HepG2 (cell line): Measurements from ENCODE around the gene SLC19A1. TPM values are rescaled to one million over a fixed set of nuclear protein-coding genes. Genes with fewer than 3 reads are reported as not detected.

ENCODE experiments used
- ATAC-seq: fragments of 200-7000 bp; cut with Tn5 transposase; 3 replicates; pipeline ENCODE4 v1.9.1; 2020; ENCODE audit warnings: mild to moderate bottlenecking, moderate library complexity
- BruUV-seq: library from RNA; stranded (reverse); fragments of 400-500 nt; replicated peaks from 2 replicates; lab custom pipeline; 2021; lab: Mats Ljungman, UMichigan
- CTCF ChIA-PET: fragments of 300-600 bp; formaldehyde crosslinking; extraction: SDS; loops from one replicate; lab custom pipeline; 2021; ENCODE audit warnings: low total read pairs, inconsistent platforms, low intra/inter-chr PET ratio; lab: Yijun Ruan, JAX
- POLR2A ChIA-PET: fragments of 350-600 bp; sonication (Branson Sonifier 250); formaldehyde crosslinking; loops from one replicate; lab custom pipeline; 2020; ENCODE audit warnings: antibody characterized with exemption, inconsistent platforms; lab: Yijun Ruan, JAX
- DNase-seq: peaks from one replicate; pipeline ENCODE4 v3.0.0-alpha.2; 2015; ENCODE audit warnings: low spot score
- FAIRE-seq: peaks from 3 replicates; lab custom pipeline; 2011; peaks lifted over from hg19 to GRCh38; lab: Jason Lieb, UNC
- H2AFZ ChIP-seq: one replicate; pipeline ENCODE4 v1.6.1; 2011; ENCODE audit warnings: low read length, inconsistent platforms
- H3K27ac ChIP-seq: fragments of 300-600 bp; 3 replicates; pipeline ENCODE4 v1.8.0; 2011; ENCODE audit warnings: mixed run types, mild to moderate bottlenecking, mixed read lengths, low read length, inconsistent platforms; ENCODE audit not compliant: insufficient read depth; ENCODE audit errors: extremely low read length
- H3K27me3 ChIP-seq, 2 experiments: fragments of 200-600 bp in 1 of 2; 2 replicates in 1 of 2; 3 replicates in 1 of 2; pipeline versions ENCODE4 v1.6.0 to v1.8.0; 2011; ENCODE audit warnings: low read length in 2 of 2, mild to moderate bottlenecking in 2 of 2, moderate library complexity in 2 of 2, inconsistent platforms in 1 of 2; ENCODE audit not compliant: insufficient read depth in 2 of 2, control insufficient read depth in 1 of 2
- H3K36me3 ChIP-seq, 2 experiments: fragments of 200-600 bp in 1 of 2; replicated peaks in 1 of 2; 2 replicates in 1 of 2; 3 replicates in 1 of 2; pipeline versions ENCODE4 v1.5.1 to v1.8.0; 2011; ENCODE audit warnings: low read length in 2 of 2, inconsistent platforms in 1 of 2; ENCODE audit not compliant: insufficient read depth in 2 of 2, control insufficient read depth in 1 of 2
- H3K4me1 ChIP-seq: 2 replicates; pipeline ENCODE4 v1.5.1; 2012; ENCODE audit warnings: low read length, inconsistent platforms; ENCODE audit not compliant: insufficient read depth
- H3K4me2 ChIP-seq: 2 replicates; pipeline ENCODE4 v1.6.0; 2011; ENCODE audit warnings: low read depth, low read length, inconsistent platforms
- H3K4me3 ChIP-seq, 3 experiments: fragments of 200-600 bp in 1 of 3; sonication (generic), shearing (Covaris generic) in 1 of 3; replicated peaks in 1 of 3; 2 replicates each; pipeline ENCODE4 v1.5.1; 2011 to 2016; ENCODE audit warnings: low read length in 3 of 3, inconsistent platforms in 2 of 3, low read depth in 2 of 3, mild to moderate bottlenecking in 2 of 3, control low read depth in 1 of 3, mixed read lengths in 1 of 3; ENCODE audit not compliant: insufficient read depth in 1 of 3
- H3K79me2 ChIP-seq: one replicate; pipeline ENCODE4 v1.6.1; 2011; ENCODE audit warnings: low read length, inconsistent platforms; ENCODE audit not compliant: insufficient read depth
- H3K9ac ChIP-seq: 2 replicates; pipeline ENCODE4 v1.6.0; 2011; ENCODE audit warnings: mild to moderate bottlenecking, low read depth, low read length, inconsistent platforms; ENCODE audit not compliant: insufficient read depth
- H3K9me3 ChIP-seq: 2 replicates; pipeline ENCODE4 v1.5.1; 2012; ENCODE audit warnings: mild to moderate bottlenecking, low read length
- H4K20me1 ChIP-seq: 2 replicates; pipeline ENCODE4 v1.6.0; 2011; ENCODE audit warnings: inconsistent platforms, mild to moderate bottlenecking, low read length, moderate library complexity; ENCODE audit not compliant: insufficient read depth
- DNMT3B ChIP-seq: conservative IDR thresholded peaks from 2 replicates; pipeline ENCODE4 v1.6.1; 2016; ENCODE audit warnings: missing biosample characterization, control low read depth
- FOXO4 ChIP-seq: sonication (generic); formaldehyde crosslinking; conservative IDR thresholded peaks from 2 replicates; pipeline ENCODE4 v1.8.1; 2023; ENCODE audit warnings: missing genetic modification reagents
- GTF2F1 ChIP-seq: fragments of 150-350 bp; IDR thresholded peaks from 2 replicates; pipeline ENCODE4 v1.6.1; 2014; ENCODE audit warnings: low read length
- HCFC1 ChIP-seq: fragments of 150-350 bp; IDR thresholded peaks from 2 replicates; pipeline ENCODE4 v1.6.1; 2014; ENCODE audit warnings: low read depth, low read length
- HNRNPK ChIP-seq: fragments of 200-400 bp; formaldehyde crosslinking; IDR thresholded peaks from 2 replicates; pipeline ENCODE4 v1.6.1; 2018; ENCODE audit warnings: low read length, low read depth, moderate library complexity, mild to moderate bottlenecking; ENCODE audit not compliant: poor library complexity, severe bottlenecking
- POLR2AphosphoS2 ChIP-seq: IDR thresholded peaks from 2 replicates; pipeline ENCODE4 v1.6.1; 2011; ENCODE audit warnings: low read depth, low read length, improper control_type of control experiment
- SP4 ChIP-seq: sonication (generic); formaldehyde crosslinking; IDR thresholded peaks from 2 replicates; pipeline ENCODE4 v1.8.1; 2023; ENCODE audit warnings: mild to moderate bottlenecking, missing genetic modification reagents
- XBP1 ChIP-seq: sonication (generic); formaldehyde crosslinking; IDR thresholded peaks from 2 replicates; pipeline ENCODE4 v1.5.0; 2020; ENCODE audit warnings: missing genetic modification reagents
- ZNF337 ChIP-seq: sonication (generic); formaldehyde crosslinking; IDR thresholded peaks from 2 replicates; pipeline ENCODE4 v1.5.1; 2020; ENCODE audit warnings: missing genetic modification reagents, low read depth, mild to moderate bottlenecking, borderline replicate concordance
- ZNF546 ChIP-seq: sonication (generic); formaldehyde crosslinking; conservative IDR thresholded peaks from 2 replicates; pipeline ENCODE4 v1.8.1; 2023; ENCODE audit warnings: mild to moderate bottlenecking, missing genetic modification reagents
- ZSCAN22 ChIP-seq: sonication (generic); formaldehyde crosslinking; IDR thresholded peaks from 2 replicates; pipeline ENCODE4 v1.4.0; 2020; ENCODE audit warnings: mild to moderate bottlenecking, missing genetic modification reagents
- WGBS: methylation state at CpG from one replicate; pipeline ENCODE4 v1.1.6; 2017; ENCODE audit warnings: low lambda C conversion rate; 5-methylcytosine and 5-hydroxymethylcytosine counted together
- in situ Hi-C: cut with HindIII; loops from 2 replicates; pipeline ENCODE4 v1.10.0; 2017; ENCODE audit warnings: low pct_unique_long_range_greater_than_20kb; ENCODE audit not compliant: extremely low pct_ligation_motif_present
- intact Hi-C: fragments of 100-400 bp; cut with micrococcal nuclease; formaldehyde crosslinking; loops from one replicate; pipeline ENCODE4 v1.10.0; 2022; ENCODE audit not compliant: unreplicated experiment
- polyA plus RNA-seq, 8 experiments: library from polyadenylated mRNA; depleted of rRNA in 3 of 8; stranded (reverse) in 7 of 8; unstranded in 1 of 8; fragments of >200 nt; fragmentation: Illumina TruSeq in 4 of 8; extraction: Trizol in 4 of 8; gene quantifications; 2 replicates each; pipeline versions ENCODE4 v1.2.1 to v1.2.3, GENCODE V29; 2011 to 2016; ENCODE audit warnings: low read depth in 4 of 8, missing spikeins in 1 of 8, mixed read lengths in 1 of 8; ENCODE audit not compliant: insufficient read depth in 1 of 8
- total RNA-seq, 5 experiments: library from RNA; depleted of rRNA; stranded (reverse); fragments of >200 nt; fragmentation: Illumina TruSeq; extraction: Trizol; gene quantifications; 2 replicates each; pipeline ENCODE4 v1.2.3, GENCODE V29; 2016; ENCODE audit warnings: low read depth in 1 of 5
- TF ChIP-seq, protein P1 (sequence below): sonication (generic); formaldehyde crosslinking; IDR thresholded peaks from 2 replicates; pipeline ENCODE4 v1.4.0; 2020; ENCODE audit warnings: missing genetic modification reagents, borderline replicate concordance
- TF ChIP-seq, protein P2 (sequence below): IDR thresholded peaks from 2 replicates; pipeline ENCODE4 v1.6.1; 2016; ENCODE audit warnings: missing compliant biosample characterization, missing genetic modification reagents, borderline replicate concordance
- TF ChIP-seq, protein P3 (sequence below): sonication (generic); formaldehyde crosslinking; conservative IDR thresholded peaks from 2 replicates; pipeline ENCODE4 v1.4.0; 2020; ENCODE audit warnings: missing genetic modification reagents
- TF ChIP-seq, protein P4 (sequence below): IDR thresholded peaks from 2 replicates; pipeline ENCODE4 v1.6.1; 2018; ENCODE audit warnings: missing genetic modification reagents, mild to moderate bottlenecking, missing compliant biosample characterization
- TF ChIP-seq, protein P5 (sequence below): sonication (generic); formaldehyde crosslinking; IDR thresholded peaks from 2 replicates; pipeline ENCODE4 v1.8.0; 2022; ENCODE audit warnings: mild to moderate bottlenecking, missing genetic modification reagents, moderate library complexity

Gene SLC19A1
- total and polyA plus RNA-seq, 2 of the 13 experiments (the other 11 are each of a cell fraction or from before 2014, with no cell fraction given): 21.8 to 23.0 TPM

DNA sequence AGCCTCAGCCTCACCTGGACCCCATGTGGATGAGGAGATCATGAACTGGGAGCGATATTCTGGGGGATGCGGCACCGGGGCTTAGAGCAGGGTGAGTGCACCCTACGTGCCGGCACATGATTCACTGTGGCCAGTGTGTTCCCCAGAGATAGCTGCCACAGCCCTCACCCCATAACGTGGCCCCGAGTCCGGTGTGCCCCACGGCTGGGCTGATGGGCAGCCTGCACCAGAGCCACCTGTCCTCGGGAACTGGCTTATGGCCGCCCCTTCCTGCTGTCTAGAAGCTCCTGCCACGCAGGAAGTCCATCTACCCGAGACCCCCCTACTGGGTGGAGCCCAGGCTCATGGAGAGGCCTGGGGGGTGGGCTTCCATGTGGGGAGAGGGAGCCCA, 39.1 kb upstream of the SLC19A1 start:
- TF ChIP-seq, protein P1, sequence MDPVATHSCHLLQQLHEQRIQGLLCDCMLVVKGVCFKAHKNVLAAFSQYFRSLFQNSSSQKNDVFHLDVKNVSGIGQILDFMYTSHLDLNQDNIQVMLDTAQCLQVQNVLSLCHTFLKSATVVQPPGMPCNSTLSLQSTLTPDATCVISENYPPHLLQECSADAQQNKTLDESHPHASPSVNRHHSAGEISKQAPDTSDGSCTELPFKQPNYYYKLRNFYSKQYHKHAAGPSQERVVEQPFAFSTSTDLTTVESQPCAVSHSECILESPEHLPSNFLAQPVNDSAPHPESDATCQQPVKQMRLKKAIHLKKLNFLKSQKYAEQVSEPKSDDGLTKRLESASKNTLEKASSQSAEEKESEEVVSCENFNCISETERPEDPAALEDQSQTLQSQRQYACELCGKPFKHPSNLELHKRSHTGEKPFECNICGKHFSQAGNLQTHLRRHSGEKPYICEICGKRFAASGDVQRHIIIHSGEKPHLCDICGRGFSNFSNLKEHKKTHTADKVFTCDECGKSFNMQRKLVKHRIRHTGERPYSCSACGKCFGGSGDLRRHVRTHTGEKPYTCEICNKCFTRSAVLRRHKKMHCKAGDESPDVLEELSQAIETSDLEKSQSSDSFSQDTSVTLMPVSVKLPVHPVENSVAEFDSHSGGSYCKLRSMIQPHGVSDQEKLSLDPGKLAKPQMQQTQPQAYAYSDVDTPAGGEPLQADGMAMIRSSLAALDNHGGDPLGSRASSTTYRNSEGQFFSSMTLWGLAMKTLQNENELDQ (CRISPR knock-in tag): no peak
- TF ChIP-seq HCFC1 (no peak), HNRNPK (no peak), ZNF337 (CRISPR knock-in tag) (no peak), ZSCAN22 (CRISPR knock-in tag) (no peak), DNMT3B (CRISPR knock-in tag) (no peak), XBP1 (no peak), GTF2F1 (no peak), SP4 (CRISPR knock-in tag) (no peak), ZNF546 (CRISPR knock-in tag) (no peak), FOXO4 (no peak), POLR2AphosphoS2 (no peak)
- TF ChIP-seq, protein P2, sequence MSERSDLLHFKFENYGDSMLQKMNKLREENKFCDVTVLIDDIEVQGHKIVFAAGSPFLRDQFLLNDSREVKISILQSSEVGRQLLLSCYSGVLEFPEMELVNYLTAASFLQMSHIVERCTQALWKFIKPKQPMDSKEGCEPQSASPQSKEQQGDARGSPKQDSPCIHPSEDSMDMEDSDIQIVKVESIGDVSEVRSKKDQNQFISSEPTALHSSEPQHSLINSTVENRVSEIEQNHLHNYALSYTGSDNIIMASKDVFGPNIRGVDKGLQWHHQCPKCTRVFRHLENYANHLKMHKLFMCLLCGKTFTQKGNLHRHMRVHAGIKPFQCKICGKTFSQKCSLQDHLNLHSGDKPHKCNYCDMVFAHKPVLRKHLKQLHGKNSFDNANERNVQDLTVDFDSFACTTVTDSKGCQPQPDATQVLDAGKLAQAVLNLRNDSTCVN (CRISPR knock-in tag): no peak
- TF ChIP-seq, protein P3, sequence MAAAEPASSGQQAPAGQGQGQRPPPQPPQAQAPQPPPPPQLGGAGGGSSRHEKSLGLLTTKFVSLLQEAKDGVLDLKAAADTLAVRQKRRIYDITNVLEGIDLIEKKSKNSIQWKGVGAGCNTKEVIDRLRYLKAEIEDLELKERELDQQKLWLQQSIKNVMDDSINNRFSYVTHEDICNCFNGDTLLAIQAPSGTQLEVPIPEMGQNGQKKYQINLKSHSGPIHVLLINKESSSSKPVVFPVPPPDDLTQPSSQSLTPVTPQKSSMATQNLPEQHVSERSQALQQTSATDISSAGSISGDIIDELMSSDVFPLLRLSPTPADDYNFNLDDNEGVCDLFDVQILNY (CRISPR knock-in tag): no peak
- TF ChIP-seq, protein P4, sequence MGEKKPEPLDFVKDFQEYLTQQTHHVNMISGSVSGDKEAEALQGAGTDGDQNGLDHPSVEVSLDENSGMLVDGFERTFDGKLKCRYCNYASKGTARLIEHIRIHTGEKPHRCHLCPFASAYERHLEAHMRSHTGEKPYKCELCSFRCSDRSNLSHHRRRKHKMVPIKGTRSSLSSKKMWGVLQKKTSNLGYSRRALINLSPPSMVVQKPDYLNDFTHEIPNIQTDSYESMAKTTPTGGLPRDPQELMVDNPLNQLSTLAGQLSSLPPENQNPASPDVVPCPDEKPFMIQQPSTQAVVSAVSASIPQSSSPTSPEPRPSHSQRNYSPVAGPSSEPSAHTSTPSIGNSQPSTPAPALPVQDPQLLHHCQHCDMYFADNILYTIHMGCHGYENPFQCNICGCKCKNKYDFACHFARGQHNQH: no peak
- TF ChIP-seq, protein P5, sequence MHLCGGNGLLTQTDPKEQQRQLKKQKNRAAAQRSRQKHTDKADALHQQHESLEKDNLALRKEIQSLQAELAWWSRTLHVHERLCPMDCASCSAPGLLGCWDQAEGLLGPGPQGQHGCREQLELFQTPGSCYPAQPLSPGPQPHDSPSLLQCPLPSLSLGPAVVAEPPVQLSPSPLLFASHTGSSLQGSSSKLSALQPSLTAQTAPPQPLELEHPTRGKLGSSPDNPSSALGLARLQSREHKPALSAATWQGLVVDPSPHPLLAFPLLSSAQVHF: no peak
- no TSS peak for BruUV-seq
- Histone ChIP-seq H3K27ac (no peak overlapping the region), H3K4me2 (no peak overlapping the region), H3K36me3 (no peaks in the 10 kb centered on the region), H3K79me2 (no peaks in the 10 kb centered on the region), H3K4me1 (no peaks in the 10 kb centered on the region), H3K27me3 (peaks cover 9 to 15% of the 10 kb centered on the region in 2 experiments; a peak in 4 of 5 replicates), H4K20me1 (no peaks in the 10 kb centered on the region), H2AFZ (no peak overlapping the region), H3K9ac (no peak overlapping the region), H3K4me3 (no peak overlapping the region), H3K9me3 (peaks cover 10% of the 10 kb centered on the region)
- CTCF ChIA-PET: no interaction called here
- ATAC-seq: no peak
- no peak for FAIRE-seq
- POLR2A ChIA-PET: no interaction called here
- 76% methylated on average over 4 of the region's 13 CpGs for WGBS
- in situ Hi-C loops: no loop called here
- DNase-seq: no peak
- intact Hi-C loops: no loop called here
